HEK293 (cell line): ENCODE data around the gene KHSRP.

ENCODE experiments used
- CTCF ChIP-seq: fragments of 450-650 bp; formaldehyde crosslinking; IDR thresholded peaks from 2 replicates; pipeline ENCODE4 v1.5.1; 2016; ENCODE audit warnings: missing biosample characterization, missing genetic modification characterization
- HOXA7 ChIP-seq: sonication (generic); formaldehyde crosslinking; IDR thresholded peaks from 2 replicates; pipeline ENCODE4 v1.8.1; 2022; ENCODE audit warnings: missing genetic modification reagents, borderline replicate concordance
- ZFP3 ChIP-seq: fragments of 450-650 bp; formaldehyde crosslinking; IDR thresholded peaks from 2 replicates; pipeline ENCODE4 v1.5.1; 2016; ENCODE audit warnings: low read depth, missing biosample characterization, missing genetic modification characterization

GRCh38 chr19:6452223-6452614, 27.6 kb upstream of the KHSRP start:
- TF ChIP-seq HOXA7 (CRISPR knock-in tag) (no peak), CTCF (tag by site-specific recombination) (no peak), ZFP3 (tag by site-specific recombination) (no peak)
